ENCODE measurements around the gene SCN7A. TPM values are rescaled to one million over a fixed set of nuclear protein-coding genes. Genes with fewer than 3 reads are reported as not detected.

SCN7A gene
- total and polyA plus RNA-seq, 4 donors, result 0.05 to 7.9 (median 1.1) TPM

GRCh38 chr2:166449439-166449838, 44.6 kb downstream of the SCN7A start:
- H3K4me1 ChIP-seq (ENCODE audit: control insufficient read depth in 4 of 4, insufficient read depth in 4 of 4, low read length in 3 of 4), result no peaks in the 10 kb centered on the region
- WGBS, result 57% methylated on average over 1 of the region's 1 CpG
- no peaks in the 10 kb centered on the region for H3K36me3 ChIP-seq (ENCODE audit: control insufficient read depth in 4 of 4, insufficient read depth in 3 of 4, low read depth in 1 of 4, low read length in 3 of 4)
- no peak for DNase-seq (ENCODE audit: low spot score)
- no peaks in the 10 kb centered on the region for H3K27me3 ChIP-seq (ENCODE audit: control insufficient read depth in 4 of 4, insufficient read depth in 4 of 4, low read length in 3 of 4)
- no peak overlapping the region for H3K9ac ChIP-seq (ENCODE audit: low read depth in 1 of 2, low read length in 2 of 2)
- H3K27ac ChIP-seq (ENCODE audit: low read depth in 1 of 2, low read length in 2 of 2), result no peak overlapping the region
- no peak for TF ChIP-seq YY1 (IDR thresholded peaks at IDR 0.05)
- no peak for TF ChIP-seq HNF4A (conservative IDR thresholded peaks at IDR 0.05)
- TF ChIP-seq RAD21 (IDR thresholded peaks at IDR 0.05), result no peak
- no peak for TF ChIP-seq TAF1 (conservative IDR thresholded peaks at IDR 0.05)
- TF ChIP-seq NR2F2 (IDR thresholded peaks at IDR 0.05), result no peak
- no peak for TF ChIP-seq GABPA (IDR thresholded peaks at IDR 0.05 in 1 of 2, conservative IDR thresholded peaks at IDR 0.05 in 1 of 2)
- no peak for TF ChIP-seq RXRA (IDR thresholded peaks at IDR 0.05)
- no peaks in the 10 kb centered on the region for H3K9me3 ChIP-seq (ENCODE audit: control insufficient read depth in 4 of 4, low read length in 3 of 4)
- no peak overlapping the region for H3K4me3 ChIP-seq (ENCODE audit: low read depth in 1 of 3, low read length in 3 of 3)

- no peak for TF ChIP-seq FOXA1 (IDR thresholded peaks at IDR 0.05)
- TF ChIP-seq RAD21 (IDR thresholded peaks at IDR 0.05), result no peak
- no peak for TF ChIP-seq GABPA (IDR thresholded peaks at IDR 0.05 in 1 of 2, conservative IDR thresholded peaks at IDR 0.05 in 1 of 2)
- TF ChIP-seq FOXA2 (IDR thresholded peaks at IDR 0.05), result no peak
- TF ChIP-seq HNF4A (conservative IDR thresholded peaks at IDR 0.05), result no peak
- TF ChIP-seq SP1 (IDR thresholded peaks at IDR 0.05), result no peak
- TF ChIP-seq HNF4G (IDR thresholded peaks at IDR 0.05), result no peak
- no peak for TF ChIP-seq ATF3 (IDR thresholded peaks at IDR 0.05)
- no peak for TF ChIP-seq RXRA (IDR thresholded peaks at IDR 0.05)
- no peak for TF ChIP-seq ZBTB33 (IDR thresholded peaks at IDR 0.05)
- TF ChIP-seq REST (IDR thresholded peaks at IDR 0.05), result no peak
- no peak for TF ChIP-seq TAF1 (conservative IDR thresholded peaks at IDR 0.05)
- no peak for TF ChIP-seq JUND (IDR thresholded peaks at IDR 0.05)
- TF ChIP-seq YY1 (IDR thresholded peaks at IDR 0.05), result no peak
- no peak for TF ChIP-seq MAX (IDR thresholded peaks at IDR 0.05)
- TF ChIP-seq NR2F2 (IDR thresholded peaks at IDR 0.05), result no peak
- TF ChIP-seq CTCF (IDR thresholded peaks at IDR 0.05; ENCODE audit: low read depth, low read length, missing input control), result no peak
- no peak for TF ChIP-seq EGR1 (IDR thresholded peaks at IDR 0.05; ENCODE audit: low read depth in 2 of 2)
- H3K27me3 ChIP-seq (ENCODE audit: control insufficient read depth in 4 of 4, insufficient read depth in 4 of 4, low read length in 3 of 4), result no peaks in the 10 kb centered on the region
- no peaks in the 10 kb centered on the region for H3K9me3 ChIP-seq (ENCODE audit: control insufficient read depth in 4 of 4, low read length in 3 of 4)
- no peak overlapping the region for H3K4me3 ChIP-seq (ENCODE audit: low read depth in 1 of 3, low read length in 3 of 3)
- H3K4me1 ChIP-seq (ENCODE audit: control insufficient read depth in 4 of 4, insufficient read depth in 4 of 4, low read length in 3 of 4), result no peaks in the 10 kb centered on the region
- H3K36me3 ChIP-seq (ENCODE audit: control insufficient read depth in 4 of 4, insufficient read depth in 3 of 4, low read depth in 1 of 4, low read length in 3 of 4), result no peaks in the 10 kb centered on the region
- H3K9ac ChIP-seq (ENCODE audit: low read depth in 1 of 2, low read length in 2 of 2), result no peak overlapping the region
- no peak overlapping the region for H3K27ac ChIP-seq (ENCODE audit: low read depth in 1 of 2, low read length in 2 of 2)
- DNase-seq (ENCODE audit: low spot score), result no peak
These were observed 45.9 kb downstream of the SCN7A start for GRCh38 chr2:166448106-166448505.
